CD8-positive, alpha-beta memory T cell (primary cell): Measurements from ENCODE around the gene DOCK9. TPM values are rescaled to one million over a fixed set of nuclear protein-coding genes. Genes with fewer than 3 reads are reported as not detected.
A peak's percentile ranks its signal among the peaks of the same experiment; 100 is the strongest.

Source experiments
- CTCF ChIA-PET: fragments of 350-600 bp; sonication (Branson Sonifier 250); formaldehyde crosslinking; loops from one replicate; lab custom pipeline; 2021; ENCODE audit warnings: antibody characterized with exemption; lab: Charles Lee
- POLR2A ChIA-PET: fragments of 350-600 bp; sonication (Branson Sonifier 250); formaldehyde crosslinking; loops from one replicate; lab custom pipeline; 2021; ENCODE audit warnings: antibody characterized with exemption; lab: Charles Lee
- DNase-seq, 5 donors: peaks; one replicate each; pipeline versions ENCODE4 v3.0.0 to v3.0.0-alpha.2; 2020 to 2022; ENCODE audit warnings: mixed read lengths in 1 of 5
- H3K27ac ChIP-seq: one replicate; pipeline ENCODE4 v1.7.0; 2013; ENCODE audit warnings: low read depth, mild to moderate bottlenecking, low read length, moderate library complexity
- H3K27me3 ChIP-seq: 2 replicates; pipeline ENCODE4 v1.7.0; 2013; ENCODE audit warnings: low read length, mild to moderate bottlenecking; ENCODE audit not compliant: insufficient read depth, poor library complexity, severe bottlenecking
- H3K36me3 ChIP-seq: 2 replicates; pipeline ENCODE4 v1.7.0; 2013; ENCODE audit warnings: mild to moderate bottlenecking, low read length, moderate library complexity; ENCODE audit not compliant: insufficient read depth
- H3K4me1 ChIP-seq: 2 replicates; pipeline ENCODE4 v1.7.0; 2013; ENCODE audit warnings: mild to moderate bottlenecking, low read length, moderate library complexity; ENCODE audit not compliant: insufficient read depth
- H3K4me3 ChIP-seq: 2 replicates; pipeline ENCODE4 v1.7.0; 2013; ENCODE audit warnings: mild to moderate bottlenecking, low read length
- H3K9me3 ChIP-seq: 2 replicates; pipeline ENCODE4 v1.7.0; 2013; ENCODE audit warnings: mild to moderate bottlenecking, low read length
- H3K27ac Mint-ChIP-seq, 8 donors: one replicate each; pipeline ENCODE4 v1.8.0; 2020 to 2021; ENCODE audit warnings: mixed read lengths in 8 of 8, mild to moderate bottlenecking in 6 of 8, inconsistent platforms in 3 of 8, moderate library complexity in 3 of 8
- H3K27me3 Mint-ChIP-seq, 2 donors: one replicate each; pipeline ENCODE4 v1.8.0; 2020 to 2021; ENCODE audit warnings: mixed read lengths in 2 of 2, mild to moderate bottlenecking in 1 of 2, moderate library complexity in 1 of 2
- H3K36me3 Mint-ChIP-seq, 3 donors: one replicate each; pipeline ENCODE4 v1.8.0; 2020 to 2021; ENCODE audit warnings: mixed read lengths in 3 of 3, inconsistent platforms in 1 of 3, mild to moderate bottlenecking in 1 of 3
- H3K4me1 Mint-ChIP-seq, 3 donors: one replicate each; pipeline ENCODE4 v1.8.0; 2020 to 2021; ENCODE audit warnings: mixed read lengths in 3 of 3, inconsistent platforms in 1 of 3, mild to moderate bottlenecking in 1 of 3
- H3K4me3 Mint-ChIP-seq, 7 donors: one replicate each; pipeline ENCODE4 v1.8.0; 2020 to 2021; ENCODE audit warnings: mixed read lengths in 7 of 7, mild to moderate bottlenecking in 6 of 7, moderate library complexity in 4 of 7, inconsistent platforms in 2 of 7
- H3K9me3 Mint-ChIP-seq, 5 donors: one replicate each; pipeline ENCODE4 v1.8.0; 2020 to 2022; ENCODE audit warnings: mixed read lengths in 5 of 5, mild to moderate bottlenecking in 3 of 5, moderate library complexity in 2 of 5, inconsistent platforms in 1 of 5
- polyA plus RNA-seq: library from polyadenylated mRNA; unstranded; fragments of 300-500 nt; fragmentation: Illumina TruSeq; gene quantifications from one replicate; pipeline ENCODE4 v1.2.3, GENCODE V29; 2021
- total RNA-seq, 2 experiments: library from RNA; stranded (reverse); gene quantifications; one replicate each; pipeline ENCODE4 v1.2.3, GENCODE V29; 2021

Gene DOCK9
- total and polyA plus RNA-seq, 3 experiments from 2014 or later: 23.9 to 38.9 (median 35.4) TPM

DNA sequence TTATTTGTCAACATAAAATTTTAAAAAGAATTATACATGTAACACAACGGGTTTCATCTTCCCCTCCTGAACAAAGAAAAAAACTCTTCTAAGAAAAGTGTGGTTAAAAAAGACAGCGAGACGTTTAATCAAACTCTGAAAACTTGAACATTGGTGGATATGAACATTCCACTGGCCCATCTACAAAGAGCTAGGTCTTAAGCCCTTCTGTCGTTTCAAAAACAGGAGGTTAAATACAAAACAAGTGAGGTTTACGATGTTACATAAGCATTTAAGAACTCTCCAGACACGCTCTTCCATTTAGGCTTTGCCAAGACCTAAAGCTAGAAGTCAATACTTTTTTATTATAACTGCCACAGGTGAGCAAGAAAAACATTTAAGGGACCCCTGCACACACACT lies 9.4 kb upstream of the DOCK9 start:
- Histone ChIP-seq H3K4me3 (no peak overlapping the region), H3K9me3 (no peaks in the 10 kb centered on the region), H3K27ac (no peak overlapping the region), H3K27me3 (no peaks in the 10 kb centered on the region), H3K4me1 (peaks cover 20% of the 10 kb centered on the region), H3K36me3 (no peaks in the 10 kb centered on the region)
- Mint-ChIP-seq H3K36me3 (peaks cover 0 to 3% (median 0%) of the 10 kb centered on the region in 3 donors), H3K4me3 (no peak overlapping the region), H3K27me3 (no peaks in the 10 kb centered on the region), H3K27ac (no peak overlapping the region), H3K9me3 (no peaks in the 10 kb centered on the region), H3K4me1 (peaks cover 37 to 76% (median 64%) of the 10 kb centered on the region in 3 donors)
- CTCF ChIA-PET: interaction anchor here (1.3 kb wide), 1 partner anchor 99 kb away, joined by 4 read pairs; no protein-coding TSS in a partner anchor
- DNase-seq: peak in 1 of 5 donors; percentile 19
- POLR2A ChIA-PET: no interaction called here

DNA sequence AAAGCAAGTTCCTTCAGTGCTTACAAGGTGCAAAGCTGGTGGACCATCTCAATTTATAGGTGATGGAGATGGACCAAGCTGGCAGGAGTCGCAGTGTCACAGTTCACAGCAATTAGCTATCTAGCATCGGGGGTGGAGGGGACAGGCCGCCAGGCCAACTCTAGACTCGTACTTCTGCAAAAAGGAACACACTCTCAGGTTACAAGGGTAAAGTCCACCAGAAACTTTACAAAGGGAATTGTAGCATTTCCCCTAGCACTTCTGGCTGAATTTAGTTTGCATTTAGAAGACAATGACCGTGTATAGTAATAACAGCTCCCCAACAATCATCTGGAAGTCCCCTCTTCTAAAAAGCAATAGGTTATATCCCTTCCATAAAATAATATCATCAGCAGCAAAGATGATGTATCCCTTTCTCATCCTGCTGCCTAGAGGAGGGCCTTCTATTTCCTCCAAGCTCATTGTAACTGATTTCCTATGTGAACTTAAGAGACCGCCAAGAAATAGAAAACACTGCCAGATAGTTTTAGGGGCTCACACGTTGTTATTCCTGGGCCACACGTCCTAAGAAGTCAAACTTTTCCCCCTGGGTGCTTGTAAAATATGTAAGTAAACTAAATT lies 8.5 kb upstream of the DOCK9 start:
- peaks cover 0 to 3% (median 0%) of the 10 kb centered on the region in 3 donors for H3K36me3 Mint-ChIP-seq
- no peaks in the 10 kb centered on the region for H3K9me3 Mint-ChIP-seq
- no peak overlapping the region for H3K4me3 Mint-ChIP-seq
- H3K27ac Mint-ChIP-seq: peak overlapping the region in 1 of 8 donors; percentile 12
- H3K9me3 ChIP-seq: no peaks in the 10 kb centered on the region
- peaks cover 45 to 84% (median 72%) of the 10 kb centered on the region in 3 donors for H3K4me1 Mint-ChIP-seq
- H3K4me3 ChIP-seq: no peak overlapping the region
- ChIA-PET CTCF (interaction anchor here (0.8 kb wide), 1 partner anchor 43 kb away, joined by 3 read pairs; no protein-coding TSS in a partner anchor), POLR2A (no interaction called here)
- peaks cover 30% of the 10 kb centered on the region for H3K4me1 ChIP-seq
- no peaks in the 10 kb centered on the region for H3K36me3 ChIP-seq
- no peak for DNase-seq
- no peaks in the 10 kb centered on the region for H3K27me3 Mint-ChIP-seq
- H3K27ac ChIP-seq: no peak overlapping the region
- H3K27me3 ChIP-seq: no peaks in the 10 kb centered on the region

DNA sequence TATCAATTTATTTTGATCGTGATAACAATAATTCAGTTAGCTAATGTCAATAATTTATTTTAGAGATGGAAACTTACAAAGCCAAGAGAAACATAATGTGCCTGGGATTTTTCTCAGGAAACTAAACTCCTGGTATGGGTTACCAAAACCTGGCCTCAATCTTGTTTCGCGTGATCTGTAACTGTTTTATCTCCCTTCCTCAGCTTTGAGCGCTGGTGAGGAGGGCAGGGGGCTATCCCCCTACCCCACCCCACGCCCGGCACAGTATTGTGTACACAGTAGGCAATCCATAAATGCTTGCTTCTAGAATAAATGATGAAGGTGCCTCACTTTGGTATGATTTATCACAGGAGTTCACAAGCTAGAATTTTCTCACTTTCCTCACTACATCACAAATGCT lies 7.7 kb upstream of the DOCK9 start:
- no peak for DNase-seq
- ChIA-PET CTCF (interaction anchor here (0.8 kb wide), 1 partner anchor 44 kb away, joined by 3 read pairs; no protein-coding TSS in a partner anchor), POLR2A (no interaction called here)
- H3K4me3 ChIP-seq: no peak overlapping the region
- Mint-ChIP-seq H3K4me1 (peaks cover 48 to 87% (median 70%) of the 10 kb centered on the region in 3 donors), H3K9me3 (no peaks in the 10 kb centered on the region), H3K27ac (peak overlapping the region in 1 of 8 donors; percentile 10), H3K36me3 (peaks cover 0 to 3% (median 0%) of the 10 kb centered on the region in 3 donors), H3K27me3 (no peaks in the 10 kb centered on the region), H3K4me3 (no peak overlapping the region)
- no peaks in the 10 kb centered on the region for H3K36me3 ChIP-seq
- peaks cover 33% of the 10 kb centered on the region for H3K4me1 ChIP-seq
- no peak overlapping the region for H3K27ac ChIP-seq
- H3K27me3 ChIP-seq: no peaks in the 10 kb centered on the region
- H3K9me3 ChIP-seq: no peaks in the 10 kb centered on the region

DNA sequence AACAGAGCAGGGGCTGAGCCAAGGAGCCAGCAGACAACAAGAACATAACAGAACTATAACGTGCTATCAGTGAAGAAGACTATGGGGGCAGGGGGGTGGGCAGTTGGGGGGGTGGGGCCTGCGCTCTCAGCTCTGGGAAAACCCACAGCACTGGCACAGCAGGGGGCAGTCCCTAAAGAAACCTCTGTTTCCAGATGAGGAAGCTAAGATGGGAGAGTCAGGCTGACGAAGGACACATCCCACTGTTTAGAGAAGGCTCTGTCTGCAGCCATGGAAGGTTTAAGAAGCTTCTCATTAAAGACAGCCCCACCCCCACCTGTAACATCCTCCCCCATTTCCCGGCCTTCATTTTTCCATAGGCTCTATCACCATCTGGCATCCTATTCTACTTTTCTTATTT lies 7.1 kb upstream of the DOCK9 start:
- Histone ChIP-seq H3K4me3 (no peak overlapping the region), H3K27me3 (no peaks in the 10 kb centered on the region), H3K4me1 (peaks cover 33% of the 10 kb centered on the region), H3K27ac (no peak overlapping the region), H3K36me3 (no peaks in the 10 kb centered on the region), H3K9me3 (no peaks in the 10 kb centered on the region)
- ChIA-PET POLR2A (no interaction called here), CTCF (no interaction called here)
- Mint-ChIP-seq H3K4me3 (no peak overlapping the region), H3K9me3 (no peaks in the 10 kb centered on the region), H3K27me3 (no peaks in the 10 kb centered on the region), H3K4me1 (peaks cover 51 to 87% (median 68%) of the 10 kb centered on the region in 3 donors), H3K27ac (peak overlapping the region in 2 of 8 donors; percentile 14 to 74), H3K36me3 (peaks cover 0 to 3% (median 0%) of the 10 kb centered on the region in 3 donors)
- DNase-seq: no peak

DNA sequence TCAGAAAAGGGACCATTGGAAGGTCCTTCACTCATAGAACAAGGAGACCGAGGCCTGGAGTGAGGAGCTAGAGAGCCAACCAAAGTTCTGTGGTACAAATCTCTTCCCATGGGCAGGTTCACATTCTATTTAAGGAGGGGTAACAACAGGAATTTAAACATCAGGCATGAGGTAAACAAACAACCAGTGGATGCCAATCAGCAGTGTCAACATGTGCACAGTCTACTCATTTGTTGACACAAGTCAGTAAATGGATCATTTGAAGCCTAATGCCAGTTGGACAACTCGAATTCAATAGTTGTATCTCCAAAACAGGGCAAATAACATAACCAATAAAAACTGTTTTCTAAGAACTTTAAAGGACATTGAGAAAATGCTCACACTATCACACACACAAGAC lies 6.3 kb upstream of the DOCK9 start:
- POLR2A ChIA-PET: no interaction called here

DNA sequence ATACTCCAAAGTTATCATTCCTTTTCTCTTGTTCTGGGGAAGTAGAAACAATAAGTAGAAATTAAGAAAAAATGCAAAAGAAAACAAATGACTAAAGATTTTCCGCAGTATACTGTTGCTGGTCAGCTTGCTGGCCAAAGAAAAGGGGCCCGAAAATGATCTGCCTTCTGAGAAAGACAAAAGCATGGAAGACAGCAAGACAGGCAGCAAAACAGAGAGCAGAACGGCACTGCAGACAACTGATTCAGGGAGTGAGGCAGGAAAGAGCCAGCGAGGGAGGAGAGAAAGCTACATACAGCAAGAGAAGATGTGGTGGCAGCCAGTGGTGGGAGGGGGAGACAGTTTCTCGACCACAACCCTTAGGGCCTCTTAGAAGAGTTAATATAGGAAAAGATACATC lies 5.3 kb upstream of the DOCK9 start:
- H3K4me3 Mint-ChIP-seq: no peak overlapping the region
- Histone ChIP-seq H3K27ac (no peak overlapping the region), H3K27me3 (no peaks in the 10 kb centered on the region), H3K36me3 (no peaks in the 10 kb centered on the region), H3K4me3 (no peak overlapping the region), H3K4me1 (peaks cover 44% of the 10 kb centered on the region), H3K9me3 (no peaks in the 10 kb centered on the region)
- peak overlapping the region in 1 of 8 donors; percentile 9 for H3K27ac Mint-ChIP-seq
- peaks cover 57 to 83% (median 73%) of the 10 kb centered on the region in 3 donors for H3K4me1 Mint-ChIP-seq
- ChIA-PET POLR2A (no interaction called here), CTCF (no interaction called here)
- H3K9me3 Mint-ChIP-seq: no peaks in the 10 kb centered on the region
- H3K36me3 Mint-ChIP-seq: peaks cover 0 to 1% (median 1%) of the 10 kb centered on the region in 3 donors
- no peaks in the 10 kb centered on the region for H3K27me3 Mint-ChIP-seq
- no peak for DNase-seq

More for the DNA sequence above, 6.3 kb upstream of the DOCK9 start:
- Mint-ChIP-seq H3K9me3 (no peaks in the 10 kb centered on the region), H3K27me3 (no peaks in the 10 kb centered on the region), H3K4me3 (no peak overlapping the region), H3K36me3 (no peaks in the 10 kb centered on the region), H3K4me1 (peaks cover 53 to 83% (median 67%) of the 10 kb centered on the region in 3 donors), H3K27ac (peak overlapping the region in 3 of 8 donors; percentile 29 to 66 (median 50))
- Histone ChIP-seq H3K4me1 (peaks cover 35% of the 10 kb centered on the region), H3K36me3 (no peaks in the 10 kb centered on the region), H3K9me3 (no peaks in the 10 kb centered on the region), H3K27me3 (no peaks in the 10 kb centered on the region), H3K4me3 (no peak overlapping the region), H3K27ac (no peak overlapping the region)
- CTCF ChIA-PET: no interaction called here
- no peak for DNase-seq

DNA sequence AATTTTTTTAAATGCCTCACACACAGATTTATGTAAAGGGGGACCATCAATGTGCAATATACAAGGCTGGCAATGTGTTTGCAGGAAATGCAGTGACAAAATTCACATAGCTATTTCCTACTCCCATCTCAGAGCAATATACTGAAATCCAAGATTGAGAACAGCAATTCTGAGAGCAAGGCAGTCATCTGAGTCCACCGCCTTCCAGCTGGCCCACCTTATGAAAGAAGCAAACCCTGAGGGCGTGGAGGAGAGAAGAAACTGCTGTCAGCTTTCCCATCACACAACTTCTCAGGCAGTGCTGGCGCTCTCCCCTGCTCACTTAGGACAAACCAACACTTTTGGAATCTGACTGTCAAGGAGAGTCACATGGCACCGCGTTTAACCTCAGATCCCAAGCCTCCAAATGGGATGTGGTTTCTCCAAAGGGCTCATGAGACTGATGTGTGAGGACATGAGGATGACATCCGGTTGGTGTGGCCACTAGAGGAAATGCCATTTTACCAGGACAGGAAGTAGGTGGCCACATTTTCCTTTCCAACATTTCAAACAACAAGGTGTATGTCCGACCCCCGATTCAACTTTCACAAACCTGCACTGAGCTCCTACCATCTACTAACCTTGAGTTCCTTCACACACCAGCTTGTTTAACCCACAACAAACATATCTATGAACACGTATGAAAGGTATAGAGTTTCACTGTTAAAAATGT lies 3.7 kb upstream of the DOCK9 start:
- no peaks in the 10 kb centered on the region for H3K36me3 ChIP-seq
- Mint-ChIP-seq H3K4me3 (peak overlapping the region in 3 of 7 donors; percentile 1 to 47 (median 5)), H3K27ac (peak overlapping the region in 5 of 8 donors; percentile 1 to 52 (median 27)), H3K9me3 (no peaks in the 10 kb centered on the region), H3K4me1 (peaks cover 67 to 90% (median 79%) of the 10 kb centered on the region in 3 donors), H3K36me3 (peaks cover 0 to 2% (median 1%) of the 10 kb centered on the region in 3 donors), H3K27me3 (no peaks in the 10 kb centered on the region)
- no peak overlapping the region for H3K4me3 ChIP-seq
- H3K9me3 ChIP-seq: no peaks in the 10 kb centered on the region
- ChIA-PET CTCF (no interaction called here), POLR2A (no interaction called here)
- peak in 1 of 5 donors; percentile 10 for DNase-seq
- H3K27ac ChIP-seq: no peak overlapping the region
- peaks cover 59% of the 10 kb centered on the region for H3K4me1 ChIP-seq
- H3K27me3 ChIP-seq: no peaks in the 10 kb centered on the region
